RWPE2 (cell line): ENCODE results near the gene ZDHHC13.

Experiments used
- ATAC-seq: fragments of 200-7000 bp; cut with Tn5 transposase; 3 replicates; pipeline ENCODE4 v1.9.1; 2021; ENCODE audit warnings: low read depth
- DNase-seq: peaks from one replicate; pipeline ENCODE4 v3.0.0-alpha.2; 2020; ENCODE audit warnings: low spot score
- H3K27ac ChIP-seq: fragments of 450-650 bp; 2 replicates; pipeline ENCODE4 v1.5.1; 2017; ENCODE audit warnings: mild to moderate bottlenecking; ENCODE audit not compliant: poor library complexity, severe bottlenecking
- H3K27me3 ChIP-seq: fragments of 250-450 bp; sonication (Bioruptor Pico); 2 replicates; pipeline ENCODE4 v1.5.1; 2021; ENCODE audit warnings: mild to moderate bottlenecking, moderate library complexity; ENCODE audit not compliant: insufficient read depth, poor library complexity, severe bottlenecking
- H3K36me3 ChIP-seq: fragments of 250-450 bp; sonication (Bioruptor Pico); 2 replicates; pipeline ENCODE4 v1.5.1; 2020; ENCODE audit warnings: low read depth, mild to moderate bottlenecking, moderate library complexity
- H3K4me1 ChIP-seq: fragments of 250-450 bp; sonication (Bioruptor Pico); 2 replicates; pipeline ENCODE4 v1.5.1; 2021; ENCODE audit warnings: mild to moderate bottlenecking, moderate library complexity; ENCODE audit not compliant: insufficient read depth, poor library complexity, severe bottlenecking
- H3K4me3 ChIP-seq: fragments of 250-450 bp; sonication (Bioruptor Pico); 2 replicates; pipeline ENCODE4 v1.5.1; 2021; ENCODE audit warnings: mild to moderate bottlenecking, moderate library complexity; ENCODE audit not compliant: severe bottlenecking
- H3K9me3 ChIP-seq: fragments of 250-450 bp; sonication (Bioruptor Pico); 2 replicates; pipeline ENCODE4 v1.5.1; 2021; ENCODE audit warnings: mild to moderate bottlenecking, moderate library complexity; ENCODE audit not compliant: severe bottlenecking
- CTCF ChIP-seq: fragments of 450-650 bp; IDR thresholded peaks from one replicate; pipeline ENCODE4 v1.5.1; 2017; ENCODE audit warnings: mild to moderate bottlenecking, moderate library complexity; ENCODE audit not compliant: poor library complexity, severe bottlenecking

The ZDHHC13 gene

DNA sequence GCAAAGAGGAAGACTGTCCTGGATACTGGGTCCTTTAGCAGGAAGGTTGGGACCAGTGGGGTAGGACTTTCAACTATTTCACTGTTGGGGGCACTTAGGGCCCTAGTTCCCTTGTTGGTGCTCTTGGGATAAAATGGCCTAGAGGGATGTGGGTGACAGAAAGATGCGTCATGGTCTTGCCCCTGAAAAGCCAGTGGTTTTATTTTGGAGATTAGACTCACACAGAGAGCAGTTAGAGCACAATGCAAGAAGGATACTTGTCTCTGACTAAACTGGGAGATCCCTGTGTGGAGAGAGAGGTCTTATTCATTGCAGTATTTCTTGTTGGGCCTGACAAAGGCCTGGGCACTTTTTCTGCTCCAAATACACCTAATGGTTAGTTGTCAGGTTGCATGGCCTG, 33.8 kb upstream of the ZDHHC13 start:
- Histone ChIP-seq H3K27me3 (no peaks in the 10 kb centered on the region), H3K4me1 (peaks cover 31% of the 10 kb centered on the region), H3K36me3 (no peaks in the 10 kb centered on the region), H3K27ac (no peak overlapping the region), H3K4me3 (no peak overlapping the region), H3K9me3 (no peaks in the 10 kb centered on the region)
- ATAC-seq = no peak
- no peak for DNase-seq
- TF ChIP-seq CTCF = no peak

GRCh38 chr11:19084661-19085315, 32.2 kb upstream of the ZDHHC13 start:
- no peak for TF ChIP-seq CTCF
- H3K27me3 ChIP-seq = no peaks in the 10 kb centered on the region
- peaks cover 37% of the 10 kb centered on the region for H3K4me1 ChIP-seq
- H3K4me3 ChIP-seq = no peak overlapping the region
- no peaks in the 10 kb centered on the region for H3K9me3 ChIP-seq
- ATAC-seq (no peak), DNase-seq (no peak)
- H3K27ac ChIP-seq = no peak overlapping the region
- H3K36me3 ChIP-seq = no peaks in the 10 kb centered on the region

GRCh38 chr11:19087658-19088057, 29.3 kb upstream of the ZDHHC13 start:
- TF ChIP-seq CTCF = no peak
- Histone ChIP-seq H3K9me3 (no peaks in the 10 kb centered on the region), H3K4me1 (peaks cover 26% of the 10 kb centered on the region), H3K36me3 (no peaks in the 10 kb centered on the region), H3K4me3 (no peak overlapping the region), H3K27ac (peak overlapping the region; percentile 83), H3K27me3 (no peaks in the 10 kb centered on the region)
- ATAC-seq = peak; percentile 92
- DNase-seq = peak; percentile 71

- TF ChIP-seq CTCF = no peak
- ATAC-seq = no peak
- no peaks in the 10 kb centered on the region for H3K27me3 ChIP-seq
Measured at GRCh38 chr11:19088791-19089190, 28.2 kb upstream of the ZDHHC13 start.

GRCh38 chr11:19089421-19089820, 27.5 kb upstream of the ZDHHC13 start:
- Histone ChIP-seq H3K4me3 (no peak overlapping the region), H3K27me3 (no peaks in the 10 kb centered on the region), H3K36me3 (no peaks in the 10 kb centered on the region), H3K4me1 (peaks cover 29% of the 10 kb centered on the region), H3K9me3 (no peaks in the 10 kb centered on the region), H3K27ac (peak overlapping the region; percentile 10)
- no peak for DNase-seq
- no peak for TF ChIP-seq CTCF
- ATAC-seq = peak; percentile 64; the same call in 2 of the 3 replicates

More at GRCh38 chr11:19088791-19089190, 28.2 kb upstream of the ZDHHC13 start:
- Histone ChIP-seq H3K4me3 (no peak overlapping the region), H3K27ac (peak overlapping the region; percentile 83), H3K36me3 (no peaks in the 10 kb centered on the region), H3K9me3 (no peaks in the 10 kb centered on the region), H3K4me1 (peaks cover 27% of the 10 kb centered on the region)
- no peak for DNase-seq
